Measurements from ENCODE around the gene PGAP2. TPM values are rescaled to one million over a fixed set of nuclear protein-coding genes. Genes with fewer than 3 reads are reported as not detected.

PGAP2 gene
- total RNA-seq, 5 donors from 2014 or later (not counting 1 experiment from before 2014, with no cell fraction given): 22.5 to 28.2 (median 24.6) TPM

DNA sequence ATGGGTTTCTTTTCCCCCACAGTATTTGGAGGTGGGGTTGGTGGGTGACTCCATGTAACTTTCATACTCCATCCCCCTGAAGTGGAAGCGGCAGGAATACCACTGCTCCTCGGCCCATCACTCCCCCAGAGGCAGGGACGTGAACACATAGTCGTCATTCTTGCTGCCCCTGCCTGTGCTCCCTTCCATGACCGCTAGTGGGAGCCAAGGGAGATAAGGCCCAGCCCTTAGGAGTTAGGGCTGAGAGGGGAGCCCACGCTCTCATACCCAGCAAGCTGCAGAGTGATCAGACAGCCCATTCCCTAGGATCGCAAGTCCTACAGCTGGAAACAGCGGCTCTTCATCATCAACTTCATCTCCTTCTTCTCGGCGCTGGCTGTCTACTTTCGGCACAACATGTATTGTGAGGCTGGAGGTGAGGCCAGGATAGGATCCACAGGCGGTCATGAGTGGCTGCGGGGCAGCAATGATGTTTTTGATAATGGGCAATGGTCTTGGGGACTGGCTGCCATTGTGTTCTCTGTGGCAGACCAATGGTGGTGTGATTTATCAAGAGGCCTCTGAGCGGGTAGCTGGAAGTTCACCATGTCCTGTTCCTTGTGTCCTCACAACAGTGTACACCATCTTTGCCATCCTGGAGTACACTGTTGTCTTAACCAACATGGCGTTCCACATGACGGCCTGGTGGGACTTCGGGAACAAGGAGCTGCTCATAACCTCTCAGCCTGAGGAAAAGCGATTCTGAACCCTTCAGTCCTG, 16.5 kb downstream of the PGAP2 start:
- H3K36me3 ChIP-seq (ENCODE audit: control insufficient read depth in 2 of 2, extremely low read depth in 1 of 2, insufficient read depth in 1 of 2, low read length in 1 of 2): peaks cover 20 to 42% of the 10 kb centered on the region in 2 donors
- ChIA-PET CTCF (interaction anchor here (0.6 to 2.4 kb wide), 13 partner anchors 10 to 248 kb away, joined by 3 to 13 read pairs (median 4); partner anchors contain the start of genes RHOG (in 1 of the 2) and STIM1 (in 1 of the 2)), POLR2A (interaction anchor here (0.6 to 1.0 kb wide), 5 partner anchors 13 to 855 kb away, joined by 3 to 9 read pairs (median 5); no protein-coding TSS in a partner anchor)
- no peaks in the 10 kb centered on the region for H3K27me3 ChIP-seq (replicated peaks in 1 of 2; ENCODE audit: control insufficient read depth in 2 of 2, extremely low read depth in 1 of 2, insufficient read depth in 2 of 2, low read length in 1 of 2)
- Mint-ChIP-seq H3K4me3 (no peak overlapping the region), H3K4me1 (peaks cover 38 to 48% (median 41%) of the 10 kb centered on the region in 3 donors), H3K27me3 (no peaks in the 10 kb centered on the region), H3K36me3 (peaks cover 16% of the 10 kb centered on the region), H3K27ac (peak overlapping the region; percentile 83 to 88), H3K9me3 (no peaks in the 10 kb centered on the region)
- DNase-seq: peak; percentile 65 to 88 (median 80)
- peak; percentile 89 to 94 (median 92) for ATAC-seq (replicated peaks in 1 of 4)
- peak overlapping the region; percentile 32 for H3K27ac ChIP-seq (ENCODE audit: low read length)
- H3K4me3 ChIP-seq (ENCODE audit: control insufficient read depth in 1 of 2, extremely low read depth in 1 of 2, low read length in 1 of 2): no peak overlapping the region
- no peaks in the 10 kb centered on the region for H3K9me3 ChIP-seq
- peaks cover 2 to 22% of the 10 kb centered on the region in 2 experiments for H3K4me1 ChIP-seq (ENCODE audit: control insufficient read depth in 1 of 2, extremely low read depth in 1 of 2, insufficient read depth in 2 of 2, low read length in 2 of 2)
- 67% methylated on average over 9 of the region's 18 CpGs for WGBS (ENCODE audit: insufficient coverage)

- no peaks in the 10 kb centered on the region for H3K27me3 ChIP-seq (replicated peaks in 1 of 2; ENCODE audit: control insufficient read depth in 2 of 2, extremely low read depth in 1 of 2, insufficient read depth in 2 of 2, low read length in 1 of 2)
- H3K4me1 ChIP-seq (ENCODE audit: control insufficient read depth in 1 of 2, extremely low read depth in 1 of 2, insufficient read depth in 2 of 2, low read length in 2 of 2): peaks cover 2 to 23% of the 10 kb centered on the region in 2 experiments
- ChIA-PET POLR2A (interaction anchor here (0.6 to 1.0 kb wide), 5 partner anchors 13 to 856 kb away, joined by 3 to 9 read pairs (median 5); no protein-coding TSS in a partner anchor), CTCF (interaction anchor here (0.6 to 2.4 kb wide), 11 partner anchors 9 to 247 kb away, joined by 3 to 13 read pairs (median 5); partner anchors contain the start of genes RHOG (in 1 of the 2) and STIM1 (in 1 of the 2))
- Mint-ChIP-seq H3K36me3 (peaks cover 20% of the 10 kb centered on the region), H3K9me3 (no peaks in the 10 kb centered on the region), H3K4me1 (peaks cover 41 to 56% (median 41%) of the 10 kb centered on the region in 3 donors), H3K27me3 (no peaks in the 10 kb centered on the region), H3K27ac (peak overlapping the region; percentile 83 to 88), H3K4me3 (no peak overlapping the region)
- 57% methylated on average over 1 of the region's 8 CpGs for WGBS (ENCODE audit: insufficient coverage)
- no peak overlapping the region for H3K4me3 ChIP-seq (ENCODE audit: control insufficient read depth in 1 of 2, extremely low read depth in 1 of 2, low read length in 1 of 2)
- no peaks in the 10 kb centered on the region for H3K9me3 ChIP-seq
- H3K27ac ChIP-seq (ENCODE audit: low read length): peak overlapping the region; percentile 21
- peaks cover 21 to 48% of the 10 kb centered on the region in 2 donors for H3K36me3 ChIP-seq (ENCODE audit: control insufficient read depth in 2 of 2, extremely low read depth in 1 of 2, insufficient read depth in 1 of 2, low read length in 1 of 2)
- no peak for DNase-seq
- ATAC-seq (replicated peaks in 1 of 4): no peak
Observed at GRCh38 chr11:3825473-3826154, 17.3 kb downstream of the PGAP2 start.

DNA sequence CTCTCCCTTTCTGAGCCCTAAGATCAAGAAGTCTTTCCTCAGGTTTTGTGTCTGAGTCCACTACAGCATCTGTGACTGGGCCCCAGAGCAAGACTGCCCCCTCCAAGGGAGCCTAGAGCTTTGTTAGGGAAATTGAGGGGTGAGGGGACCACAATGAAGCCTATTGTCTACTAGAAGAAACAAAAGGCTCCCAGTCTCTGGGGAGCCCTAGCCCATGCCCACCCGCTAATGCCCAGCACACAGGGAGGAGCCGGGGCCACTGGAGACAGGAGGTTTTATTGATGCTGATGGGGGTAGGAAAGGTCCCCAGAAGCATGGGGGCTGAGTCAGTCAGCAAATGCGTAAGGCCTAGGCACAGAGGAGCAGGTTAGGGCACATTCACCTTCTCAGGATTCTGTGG, 18.4 kb downstream of the PGAP2 start:
- ATAC-seq (replicated peaks in 1 of 4): no peak
- Histone ChIP-seq H3K27me3 (replicated peaks in 1 of 2; ENCODE audit: control insufficient read depth in 2 of 2, extremely low read depth in 1 of 2, insufficient read depth in 2 of 2, low read length in 1 of 2) (no peaks in the 10 kb centered on the region), H3K4me3 (ENCODE audit: control insufficient read depth in 1 of 2, extremely low read depth in 1 of 2, low read length in 1 of 2) (no peak overlapping the region), H3K27ac (ENCODE audit: low read length) (no peak overlapping the region), H3K4me1 (ENCODE audit: control insufficient read depth in 1 of 2, extremely low read depth in 1 of 2, insufficient read depth in 2 of 2, low read length in 2 of 2) (peaks cover 2 to 34% of the 10 kb centered on the region in 2 experiments), H3K9me3 (no peaks in the 10 kb centered on the region), H3K36me3 (ENCODE audit: control insufficient read depth in 2 of 2, extremely low read depth in 1 of 2, insufficient read depth in 1 of 2, low read length in 1 of 2) (peaks cover 22 to 59% of the 10 kb centered on the region in 2 donors)
- DNase-seq: no peak
- Mint-ChIP-seq H3K4me3 (no peak overlapping the region), H3K4me1 (peaks cover 52 to 67% (median 52%) of the 10 kb centered on the region in 3 donors), H3K27me3 (no peaks in the 10 kb centered on the region), H3K9me3 (no peaks in the 10 kb centered on the region), H3K27ac (peak overlapping the region; percentile 44 to 63), H3K36me3 (peaks cover 30% of the 10 kb centered on the region)
- POLR2A ChIA-PET: interaction anchor here in 1 of 2 donors (0.5 kb wide), 1 partner anchor 246 kb away, joined by 3 read pairs; no protein-coding TSS in a partner anchor
- CTCF ChIA-PET: interaction anchor here in 1 of 2 donors (0.7 to 2.4 kb wide), 4 partner anchors 12 to 28 kb away, joined by 3 to 13 read pairs (median 4); partner anchors contain the start of genes RHOG and STIM1
- 93% methylated on average over 3 of the region's 3 CpGs for WGBS (ENCODE audit: insufficient coverage)

GRCh38 chr11:3827434-3828186, 19.2 kb downstream of the PGAP2 start:
- H3K27ac ChIP-seq (ENCODE audit: low read length): no peak overlapping the region
- ChIA-PET POLR2A (no interaction called here), CTCF (interaction anchor here (0.6 to 2.6 kb wide), 4 partner anchors 13 to 243 kb away, joined by 3 to 7 read pairs (median 4); partner anchors contain the start of genes RHOG (in 1 of the 2) and STIM1 (in 1 of the 2))
- H3K27me3 ChIP-seq (replicated peaks in 1 of 2; ENCODE audit: control insufficient read depth in 2 of 2, extremely low read depth in 1 of 2, insufficient read depth in 2 of 2, low read length in 1 of 2): no peaks in the 10 kb centered on the region
- DNase-seq (no peak), ATAC-seq (replicated peaks in 1 of 4) (no peak)
- Mint-ChIP-seq H3K9me3 (no peaks in the 10 kb centered on the region), H3K36me3 (peaks cover 32% of the 10 kb centered on the region), H3K4me3 (no peak overlapping the region), H3K27ac (peak overlapping the region; percentile 44 to 67), H3K27me3 (no peaks in the 10 kb centered on the region), H3K4me1 (peaks cover 61 to 76% (median 61%) of the 10 kb centered on the region in 3 donors)
- H3K9me3 ChIP-seq: no peaks in the 10 kb centered on the region
- peaks cover 8 to 43% of the 10 kb centered on the region in 2 experiments for H3K4me1 ChIP-seq (ENCODE audit: control insufficient read depth in 1 of 2, extremely low read depth in 1 of 2, insufficient read depth in 2 of 2, low read length in 2 of 2)
- peaks cover 22 to 62% of the 10 kb centered on the region in 2 donors for H3K36me3 ChIP-seq (ENCODE audit: control insufficient read depth in 2 of 2, extremely low read depth in 1 of 2, insufficient read depth in 1 of 2, low read length in 1 of 2)
- WGBS (ENCODE audit: insufficient coverage): 91% methylated on average over 28 of the region's 35 CpGs
- no peak overlapping the region for H3K4me3 ChIP-seq (ENCODE audit: control insufficient read depth in 1 of 2, extremely low read depth in 1 of 2, low read length in 1 of 2)

- Mint-ChIP-seq H3K27ac (peak overlapping the region; percentile 55 to 90), H3K27me3 (no peaks in the 10 kb centered on the region), H3K4me3 (no peak overlapping the region), H3K36me3 (peaks cover 45% of the 10 kb centered on the region), H3K9me3 (no peaks in the 10 kb centered on the region), H3K4me1 (peaks cover 68 to 85% (median 72%) of the 10 kb centered on the region in 3 donors)
- no peak overlapping the region for H3K27ac ChIP-seq (ENCODE audit: low read length)
- H3K36me3 ChIP-seq (ENCODE audit: control insufficient read depth in 2 of 2, extremely low read depth in 1 of 2, insufficient read depth in 1 of 2, low read length in 1 of 2): peaks cover 19 to 75% of the 10 kb centered on the region in 2 donors
- peaks cover 25 to 56% of the 10 kb centered on the region in 2 experiments for H3K4me1 ChIP-seq (ENCODE audit: control insufficient read depth in 1 of 2, extremely low read depth in 1 of 2, insufficient read depth in 2 of 2, low read length in 2 of 2)
- no peaks in the 10 kb centered on the region for H3K27me3 ChIP-seq (replicated peaks in 1 of 2; ENCODE audit: control insufficient read depth in 2 of 2, extremely low read depth in 1 of 2, insufficient read depth in 2 of 2, low read length in 1 of 2)
- POLR2A ChIA-PET: no interaction called here
- no peak for ATAC-seq (replicated peaks in 1 of 4)
- CTCF ChIA-PET: interaction anchor here (0.9 to 2.6 kb wide), 3 partner anchors 12 to 25 kb away, joined by 3 to 6 read pairs (median 3); partner anchors contain the start of gene STIM1 (in 1 of the 2)
- DNase-seq: no peak
- H3K9me3 ChIP-seq: no peaks in the 10 kb centered on the region
- WGBS (ENCODE audit: insufficient coverage): 100% methylated on average over 1 of the region's 3 CpGs
- no peak overlapping the region for H3K4me3 ChIP-seq (ENCODE audit: control insufficient read depth in 1 of 2, extremely low read depth in 1 of 2, low read length in 1 of 2)
Observed at GRCh38 chr11:3830088-3830487, 21.7 kb downstream of the PGAP2 start.
